Activated CD8-positive, alpha-beta memory T cell treated with anti-CD3 and anti-CD28 coated beads for 36 hours (primary cell): ENCODE data around the gene DTNBP1. TPM values are rescaled to one million over a fixed set of nuclear protein-coding genes. Genes with fewer than 3 reads are reported as not detected.

Experiments used
- CTCF ChIA-PET: fragments of 350-600 bp; sonication (Branson Sonifier 250); formaldehyde crosslinking; loops from one replicate; lab custom pipeline; 2021; ENCODE audit warnings: antibody characterized with exemption; lab: Charles Lee
- POLR2A ChIA-PET: fragments of 350-600 bp; sonication (Branson Sonifier 250); formaldehyde crosslinking; loops from one replicate; lab custom pipeline; 2021; ENCODE audit warnings: antibody characterized with exemption; lab: Charles Lee
- total RNA-seq, 2 experiments: library from RNA; stranded (reverse); gene quantifications; one replicate each; pipeline ENCODE4 v1.2.3, GENCODE V29; 2021

The DTNBP1 gene, protein sequence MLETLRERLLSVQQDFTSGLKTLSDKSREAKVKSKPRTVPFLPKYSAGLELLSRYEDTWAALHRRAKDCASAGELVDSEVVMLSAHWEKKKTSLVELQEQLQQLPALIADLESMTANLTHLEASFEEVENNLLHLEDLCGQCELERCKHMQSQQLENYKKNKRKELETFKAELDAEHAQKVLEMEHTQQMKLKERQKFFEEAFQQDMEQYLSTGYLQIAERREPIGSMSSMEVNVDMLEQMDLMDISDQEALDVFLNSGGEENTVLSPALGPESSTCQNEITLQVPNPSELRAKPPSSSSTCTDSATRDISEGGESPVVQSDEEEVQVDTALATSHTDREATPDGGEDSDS
- 10 to 100 TPM; 15.9 to 17.1 TPM for total RNA-seq

DNA sequence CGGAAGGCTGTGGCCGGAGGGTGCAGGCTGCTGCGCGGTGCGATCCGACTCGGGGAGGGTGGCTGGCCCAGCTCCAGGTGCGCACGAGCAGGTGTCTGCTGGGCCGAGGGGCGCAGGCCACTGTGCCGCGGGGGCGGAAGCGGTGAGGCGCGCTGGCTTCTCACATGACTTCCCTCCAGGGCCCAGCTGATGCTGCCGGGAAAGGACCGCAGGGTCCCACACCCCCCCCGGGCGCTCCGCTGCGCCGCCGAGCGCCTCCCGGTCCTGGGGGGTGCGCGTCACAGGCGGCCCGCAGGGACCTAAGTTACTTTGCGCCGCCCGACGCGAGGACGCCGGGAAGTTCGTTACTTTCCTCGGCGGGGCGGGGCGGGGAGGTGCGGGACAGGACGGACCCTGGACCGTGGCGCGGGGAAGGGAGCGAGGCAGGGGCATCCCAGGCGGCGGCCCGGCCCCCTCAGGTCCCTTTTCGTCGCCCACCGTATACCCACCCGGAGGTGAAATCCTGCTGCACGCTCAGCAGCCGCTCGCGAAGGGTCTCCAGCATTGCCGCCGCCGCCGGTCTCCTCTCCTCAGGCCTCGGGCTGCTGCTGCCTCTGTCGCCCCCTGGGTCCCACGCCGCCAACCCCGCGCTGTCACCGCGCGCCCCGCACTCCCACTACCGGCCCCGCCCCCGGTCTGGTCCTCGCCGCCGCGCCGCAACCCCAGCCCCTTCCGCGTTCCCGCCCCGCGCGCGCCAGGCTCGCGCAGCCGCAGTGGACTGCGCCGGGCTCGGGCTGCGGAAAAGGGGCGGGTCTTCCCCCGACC is at the start of gene DTNBP1:
Gene DTNBP1 (minus strand): TSS at position 703 of the 804 bp plus-strand sequence. CDS start 159 bp downstream, at position 544.
- ChIA-PET POLR2A (interaction anchor here (0.6 to 0.7 kb wide), 2 partner anchors 10 kb away, joined by 3 read pairs; no protein-coding TSS in a partner anchor), CTCF (interaction anchor here (0.7 kb wide), 1 partner anchor 22 kb away, joined by 3 read pairs; no protein-coding TSS in a partner anchor)

DNA sequence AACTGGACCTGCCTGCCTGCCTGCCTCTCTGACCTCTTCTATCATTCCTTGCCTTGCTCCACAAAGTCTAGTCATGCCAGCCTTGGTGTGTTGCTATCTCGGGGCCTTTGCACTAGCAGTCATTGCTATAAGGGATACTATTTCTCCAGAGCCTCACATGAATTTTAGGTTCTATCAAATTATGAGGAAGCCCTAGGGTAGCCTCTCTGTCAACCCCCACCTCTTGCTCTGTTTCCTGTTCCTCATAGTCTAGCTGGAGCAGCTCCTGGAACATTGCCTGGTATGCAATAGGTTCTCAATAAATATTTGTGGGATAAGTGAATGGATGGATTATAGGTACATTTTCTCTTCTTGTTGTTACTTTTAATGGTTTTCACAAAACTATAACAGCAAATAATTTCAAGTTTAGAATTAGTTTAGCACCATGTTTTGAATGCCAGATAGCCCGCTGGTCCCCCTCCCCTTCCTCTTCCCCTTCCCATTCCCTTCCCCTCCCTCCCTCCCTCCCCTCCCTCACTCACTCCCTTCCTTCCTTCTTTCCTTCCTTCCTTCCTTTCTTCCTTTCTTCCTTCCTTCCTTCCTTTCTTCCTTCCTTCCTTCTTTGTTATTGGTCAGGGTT is 46.9 kb upstream of the DTNBP1 start:
- CTCF ChIA-PET = no interaction called here
- POLR2A ChIA-PET = no interaction called here

DNA sequence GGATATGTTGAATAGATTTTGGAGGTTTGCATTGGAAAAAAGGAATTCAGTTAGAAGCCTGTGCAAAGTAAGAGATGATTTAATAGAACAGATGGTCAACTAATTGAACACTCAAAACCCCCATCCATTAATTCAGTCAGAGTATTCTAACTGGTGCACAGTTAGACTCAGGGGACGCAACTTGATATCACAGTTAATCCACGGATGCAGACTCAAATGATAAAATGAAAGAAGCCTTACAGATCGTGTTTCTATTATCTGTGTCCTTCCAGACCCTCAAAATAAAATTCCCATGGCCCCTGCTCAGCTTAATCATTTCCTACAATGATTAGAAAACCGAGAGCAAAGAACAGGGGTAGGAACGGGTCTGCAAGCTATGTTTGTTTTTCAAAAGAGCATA is 45.4 kb upstream of the DTNBP1 start:
- ChIA-PET POLR2A (interaction anchor here (0.6 kb wide), 1 partner anchor 17 kb away, joined by 3 read pairs; no protein-coding TSS in a partner anchor), CTCF (no interaction called here)

DNA sequence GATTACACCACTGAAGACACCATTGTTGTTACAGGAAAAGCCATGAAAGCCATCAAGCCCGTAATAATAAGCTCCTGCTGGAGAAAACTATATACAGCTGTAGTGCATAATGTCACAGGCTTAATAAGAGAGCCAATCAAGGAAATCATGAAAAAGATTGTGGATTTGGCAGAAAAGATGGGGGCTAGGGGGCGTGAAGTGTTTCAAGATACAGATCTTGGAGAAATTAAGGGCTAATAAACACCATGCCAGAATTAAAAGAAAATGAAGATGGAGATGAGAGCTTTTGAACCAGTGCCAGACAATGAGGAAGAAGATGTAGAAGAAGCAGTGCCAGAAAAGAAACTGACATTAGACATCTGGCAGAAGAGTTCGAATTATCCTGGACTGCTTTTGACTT is 43.2 kb upstream of the DTNBP1 start:
- POLR2A ChIA-PET = no interaction called here
- CTCF ChIA-PET = no interaction called here

DNA sequence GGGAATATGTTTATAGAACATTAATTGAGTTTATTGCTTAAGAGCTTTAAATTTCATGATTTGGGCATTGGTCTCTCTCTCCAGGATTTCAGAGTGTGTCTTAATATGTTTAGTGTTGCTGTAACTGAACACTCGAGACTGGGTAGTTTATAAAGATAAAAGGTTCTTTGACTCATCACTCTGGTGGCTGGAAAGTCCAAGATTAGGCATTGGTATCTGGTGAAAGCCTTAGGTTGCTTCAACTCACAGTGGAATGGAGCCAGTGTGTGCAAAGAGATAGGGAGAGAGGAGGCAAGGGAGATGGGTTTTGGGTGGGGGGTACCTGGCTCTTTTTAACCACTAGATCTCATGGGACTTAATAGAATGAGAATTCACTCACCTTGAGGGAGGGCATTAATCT is 35.6 kb upstream of the DTNBP1 start:
- ChIA-PET CTCF (no interaction called here), POLR2A (no interaction called here)

DNA sequence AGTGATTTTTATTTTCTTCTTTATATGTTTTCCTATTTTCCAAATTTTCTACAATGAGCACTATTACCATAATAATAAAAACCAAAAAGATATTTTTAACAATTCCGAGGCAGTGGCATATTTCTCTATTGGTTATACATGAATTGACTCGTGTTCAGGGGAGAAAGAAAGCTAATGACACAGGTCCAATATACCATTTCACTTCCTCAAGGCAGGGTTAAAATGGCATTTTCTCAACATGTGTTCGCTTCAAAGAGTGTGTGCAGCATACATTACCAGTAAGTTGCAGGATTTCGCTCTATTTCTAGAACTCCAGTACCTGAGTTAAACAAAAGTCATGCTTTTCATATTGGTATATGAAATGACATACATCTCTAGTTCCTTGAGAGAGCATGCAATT is 35.1 kb upstream of the DTNBP1 start:
- ChIA-PET CTCF (no interaction called here), POLR2A (no interaction called here)

DNA sequence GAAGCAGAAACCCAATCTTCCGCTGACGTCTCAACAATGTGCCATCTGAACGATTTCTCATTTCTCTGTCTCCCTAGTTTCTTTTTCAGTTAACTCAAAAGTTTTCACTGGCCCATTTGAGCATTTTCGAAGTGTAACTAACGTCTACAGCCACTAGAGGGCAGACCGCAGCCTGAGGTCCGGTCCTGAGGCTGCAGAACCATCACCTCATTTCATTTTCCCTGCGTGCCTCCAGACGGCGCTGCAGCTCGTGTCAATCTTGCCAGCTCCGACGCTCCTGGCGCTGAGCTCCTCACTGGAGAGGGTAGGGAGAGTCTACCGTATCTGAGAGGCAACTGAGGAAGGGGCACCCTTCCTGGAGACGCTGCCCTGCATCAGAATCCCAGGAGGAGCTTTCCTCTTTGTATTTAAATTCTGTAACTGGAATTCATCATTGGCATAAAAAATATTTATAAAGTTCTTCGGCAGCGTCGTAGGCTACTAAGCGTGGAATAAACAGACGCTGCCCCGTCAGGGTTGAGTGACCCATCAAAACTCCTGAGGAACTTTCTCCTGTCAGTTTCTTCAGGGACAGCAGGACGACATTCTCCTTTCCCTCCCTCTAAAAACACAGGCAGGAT is 28.5 kb upstream of the DTNBP1 start:
- CTCF ChIA-PET = interaction anchor here (0.6 to 2.0 kb wide), 18 partner anchors 9 to 516 kb away, joined by 3 to 21 read pairs (median 3); partner anchors contain the start of gene MYLIP
- POLR2A ChIA-PET = interaction anchor here (0.6 to 1.5 kb wide), 2 partner anchors 17 to 437 kb away, joined by 3 to 4 read pairs; partner anchors contain the start of gene MYLIP

DNA sequence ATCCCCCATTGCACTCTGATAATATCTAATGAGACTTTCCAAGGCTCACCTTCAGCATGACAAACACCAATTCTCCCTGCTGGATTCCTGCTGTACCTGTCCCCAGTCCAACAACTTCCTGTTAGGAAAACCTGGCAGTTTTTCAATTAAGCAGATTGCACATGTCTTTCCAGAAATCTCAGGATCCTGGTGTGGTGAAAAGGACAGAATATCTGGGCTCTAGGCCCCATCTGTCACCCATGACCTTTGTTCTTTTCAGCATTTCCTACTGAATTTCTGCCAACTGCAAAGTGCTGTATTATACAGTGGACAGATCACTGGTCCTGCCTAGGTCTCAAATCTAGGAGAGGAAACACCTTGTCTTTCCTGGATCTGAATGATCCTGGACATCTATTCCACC is 27.7 kb upstream of the DTNBP1 start:
- ChIA-PET CTCF (interaction anchor here (2.0 kb wide), 1 partner anchor 492 kb away, joined by 21 read pairs; no protein-coding TSS in a partner anchor), POLR2A (no interaction called here)

DNA sequence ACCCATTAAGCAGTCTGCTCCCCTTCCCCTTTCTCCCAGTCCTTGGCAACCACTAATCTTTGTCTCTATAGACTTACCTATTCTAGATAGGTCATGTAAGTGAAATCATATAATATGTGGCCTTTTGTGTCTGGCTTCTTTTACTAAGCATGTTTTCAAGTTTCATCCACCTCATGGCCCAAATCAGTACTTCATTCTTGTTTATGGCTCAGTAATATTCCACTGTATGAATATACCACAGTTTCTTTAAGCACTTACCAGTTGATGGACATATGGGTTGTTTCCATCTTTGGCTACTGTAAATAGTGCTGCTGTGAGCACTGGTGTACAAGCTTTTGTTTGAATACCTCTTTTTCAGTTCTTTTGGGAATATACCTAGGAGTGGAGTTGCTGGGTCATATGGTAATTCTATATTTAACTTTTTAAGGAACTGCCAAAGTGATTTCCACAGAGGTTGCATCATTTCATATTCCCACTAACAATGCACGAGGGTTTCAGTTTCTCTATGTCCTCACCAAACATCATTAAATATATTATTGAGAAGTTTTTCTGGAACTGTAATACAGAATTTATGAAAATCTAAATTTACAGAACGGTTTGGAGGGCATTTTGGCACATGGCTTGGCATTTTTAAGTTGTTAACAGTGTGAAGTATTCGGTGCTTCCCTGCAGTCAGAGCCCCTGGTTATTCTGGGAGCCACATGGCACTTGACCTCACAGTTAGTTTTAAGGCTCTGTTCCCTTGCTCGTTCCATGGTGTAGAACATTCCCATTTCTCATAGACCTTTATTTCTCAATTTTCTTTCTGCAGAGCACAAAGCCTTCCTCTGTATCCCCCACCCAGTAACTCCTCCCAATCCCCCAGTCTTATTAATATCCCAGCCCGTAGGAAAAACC is 27.0 kb upstream of the DTNBP1 start:
- CTCF ChIA-PET = no interaction called here
- POLR2A ChIA-PET = no interaction called here

DNA sequence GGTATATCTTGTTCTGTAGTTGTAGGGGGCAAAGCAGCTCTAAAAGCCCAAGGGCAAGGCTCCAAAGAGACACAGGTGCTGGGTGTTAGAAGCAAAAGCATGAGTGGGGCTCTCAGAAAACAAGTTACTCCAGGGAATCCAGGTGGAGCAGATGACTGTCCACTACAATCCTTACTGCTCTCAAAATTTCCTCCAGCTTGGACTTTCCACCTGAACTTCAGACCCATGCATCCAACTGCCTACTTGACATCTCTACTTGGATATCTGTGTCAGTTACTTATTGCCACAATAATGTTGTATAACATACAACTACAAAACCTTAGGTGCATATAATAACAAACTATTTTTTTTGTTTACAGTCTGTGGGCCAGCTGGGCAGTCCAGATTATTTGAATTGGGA is 22.8 kb upstream of the DTNBP1 start:
- POLR2A ChIA-PET = no interaction called here
- CTCF ChIA-PET = interaction anchor here (0.8 kb wide), 1 partner anchor 164 kb away, joined by 3 read pairs; no protein-coding TSS in a partner anchor

DNA sequence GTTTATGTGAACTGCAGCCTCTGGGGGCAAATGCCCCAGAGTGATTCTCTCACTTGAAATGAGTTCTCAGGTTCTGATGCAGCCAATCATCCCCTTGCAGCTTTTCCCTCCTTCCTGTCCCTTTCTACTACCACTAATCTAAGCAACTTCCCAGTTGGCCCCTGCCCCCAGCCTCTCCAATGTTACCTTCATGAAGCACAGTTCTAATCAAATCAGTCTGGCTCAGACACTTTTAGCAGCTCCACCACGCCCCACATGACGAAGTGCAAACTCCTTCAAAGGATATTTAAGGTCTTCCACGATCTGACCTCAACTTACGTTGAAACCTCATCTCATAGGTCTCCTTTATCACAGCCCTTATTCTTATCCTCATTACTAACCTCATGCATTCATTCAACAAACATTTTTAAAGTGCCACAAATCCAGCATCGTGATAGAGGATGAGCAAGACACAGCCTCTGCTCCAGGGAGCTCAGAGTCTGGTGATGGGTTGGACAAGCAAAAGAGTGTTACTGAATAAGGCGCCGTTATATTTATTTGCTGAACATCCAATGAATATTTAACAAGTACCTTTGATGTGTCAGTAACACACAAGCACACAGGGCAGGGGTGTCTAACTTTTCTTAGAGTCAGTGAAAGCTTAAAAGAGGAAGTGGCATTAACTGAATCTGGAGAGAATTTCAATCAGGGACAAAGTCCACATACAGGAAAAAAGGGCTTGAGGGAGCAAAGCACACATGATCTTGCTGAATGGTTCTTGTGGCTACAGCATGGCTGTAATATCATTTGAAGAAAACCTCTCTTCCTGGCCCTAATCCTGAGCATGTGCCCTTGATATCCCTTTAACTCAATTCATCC is 20.4 kb upstream of the DTNBP1 start:
- POLR2A ChIA-PET = no interaction called here
- CTCF ChIA-PET = no interaction called here

DNA sequence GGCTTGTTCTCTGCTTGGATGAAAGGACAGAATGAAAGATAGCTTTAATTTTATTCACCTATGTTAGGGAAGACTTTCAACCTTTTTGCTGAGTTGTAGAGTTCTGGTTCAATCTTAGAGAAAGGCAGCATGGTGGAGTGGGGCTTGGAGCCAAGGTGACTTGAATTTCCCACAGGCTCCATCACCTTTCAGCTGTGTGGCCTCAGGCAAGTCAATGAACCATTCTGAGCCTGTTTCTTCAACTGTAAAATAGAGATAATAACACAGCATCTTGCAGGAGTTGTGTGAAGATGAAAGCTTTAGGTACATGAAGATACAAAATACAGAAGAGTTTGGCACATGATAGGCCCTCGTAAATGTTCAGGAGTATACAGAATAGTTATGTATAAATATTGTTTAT is 19.1 kb upstream of the DTNBP1 start:
- CTCF ChIA-PET = no interaction called here
- POLR2A ChIA-PET = no interaction called here

DNA sequence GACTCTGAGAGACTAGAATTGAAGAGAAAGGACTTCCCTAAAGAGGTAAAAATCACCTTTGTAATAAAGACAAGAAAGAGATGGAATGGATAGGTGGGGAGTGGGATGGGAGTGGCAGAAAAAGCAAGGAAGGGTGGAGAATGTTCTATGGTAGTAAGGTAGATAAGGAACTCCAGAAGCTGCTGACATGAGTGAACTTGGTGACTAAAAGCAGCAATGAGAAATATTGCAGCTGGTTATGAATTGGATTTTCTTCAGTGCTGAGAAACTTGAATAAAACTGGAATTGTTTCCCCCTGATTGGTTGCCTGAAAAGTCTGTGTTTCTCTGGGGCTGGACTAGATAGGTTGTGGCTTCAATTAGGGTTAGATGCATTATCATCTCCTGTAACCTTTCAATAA is 15.7 kb upstream of the DTNBP1 start:
- ChIA-PET CTCF (no interaction called here), POLR2A (no interaction called here)

DNA sequence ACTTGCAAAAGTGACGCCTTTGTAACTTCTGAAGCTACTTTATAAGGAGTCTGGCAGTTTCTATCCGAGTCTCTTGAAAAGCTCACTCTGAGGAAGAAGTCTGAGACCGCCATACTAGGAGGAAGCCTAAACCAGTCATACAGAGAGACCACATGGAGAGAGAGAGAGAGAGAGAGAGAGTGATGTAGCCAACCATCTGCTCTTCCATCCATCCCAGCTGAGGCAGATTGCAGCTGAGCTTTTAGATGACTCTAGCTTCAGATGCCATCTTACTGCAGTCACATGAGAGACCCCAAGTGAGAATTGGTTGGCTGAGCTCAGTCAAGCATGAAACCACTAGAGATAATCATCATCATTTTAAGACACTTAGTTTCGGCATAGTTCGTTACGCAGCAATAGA is 15.0 kb upstream of the DTNBP1 start:
- ChIA-PET CTCF (no interaction called here), POLR2A (no interaction called here)

DNA sequence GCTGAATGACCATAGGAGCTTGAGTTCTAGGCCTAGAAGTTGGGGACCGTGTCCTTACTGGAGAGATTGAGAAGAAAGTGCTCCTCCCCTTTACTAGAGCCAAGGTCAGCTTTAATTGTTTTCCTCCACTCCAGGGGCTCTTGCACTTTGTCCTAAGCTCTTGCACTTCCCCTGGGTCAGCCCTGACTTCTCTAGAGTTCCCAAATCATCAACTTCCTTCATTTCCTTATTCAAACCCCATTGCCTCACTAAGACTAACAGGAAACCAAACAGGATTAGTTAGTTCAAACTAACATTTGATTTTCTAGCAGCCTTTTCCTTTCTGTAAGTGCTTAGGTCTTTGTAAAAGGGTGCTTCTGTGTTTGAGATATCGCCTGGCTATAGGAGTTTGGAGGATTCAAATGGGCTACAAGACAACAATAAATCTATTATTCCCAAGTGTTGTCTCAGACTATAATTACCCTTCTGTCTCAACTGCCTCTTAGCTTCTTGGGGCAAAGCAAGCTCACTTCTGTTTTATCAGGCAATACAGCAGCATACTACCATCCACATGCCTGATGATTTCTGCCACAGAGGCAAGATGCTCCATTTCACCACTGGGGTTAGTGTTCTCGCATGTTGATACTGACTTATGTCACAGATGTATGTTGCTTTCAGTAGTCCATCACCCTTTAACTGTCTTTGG is 12.8 kb upstream of the DTNBP1 start:
- CTCF ChIA-PET = no interaction called here
- POLR2A ChIA-PET = no interaction called here

DNA sequence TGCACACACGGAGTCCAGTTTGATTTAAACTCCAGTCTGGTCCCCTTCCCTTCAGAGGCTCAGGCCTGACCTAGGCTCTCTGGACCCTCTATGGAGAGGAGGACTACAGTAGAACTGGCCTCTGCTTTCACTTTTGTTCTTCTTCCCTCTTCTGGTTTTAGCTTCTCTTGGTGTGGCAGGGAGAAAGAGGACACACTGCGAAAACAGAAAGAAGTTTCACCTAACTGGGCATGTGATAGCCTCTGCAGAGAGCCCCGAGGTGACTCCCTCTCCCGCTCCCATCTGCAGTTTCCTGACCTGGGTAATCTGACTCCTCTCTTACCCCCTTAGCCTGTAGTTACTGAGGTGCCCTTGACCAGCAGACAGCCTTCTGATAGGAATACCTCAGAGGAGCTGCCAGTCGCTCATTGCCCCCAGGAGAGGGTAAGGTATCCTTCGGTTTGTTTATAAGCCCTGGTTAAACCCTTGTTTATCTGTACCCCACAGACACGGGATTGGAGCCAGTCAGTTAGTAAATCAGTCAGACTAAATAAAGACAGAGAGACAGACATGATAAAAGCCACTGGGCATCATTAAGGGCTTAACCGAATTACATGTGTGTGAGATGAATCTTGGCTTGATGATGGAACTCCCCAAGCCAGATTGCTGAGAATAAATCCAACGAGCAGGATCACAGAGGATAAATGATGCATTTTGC is 12.0 kb upstream of the DTNBP1 start:
- POLR2A ChIA-PET = no interaction called here
- CTCF ChIA-PET = no interaction called here
